GM12878 (cell line): ENCODE data around the gene EPHA2. TPM values are rescaled to one million over a fixed set of nuclear protein-coding genes. Genes with fewer than 3 reads are reported as not detected.

Experiments used
- ATAC-seq: fragments of 200-7000 bp; cut with Tn5 transposase; 3 replicates; pipeline ENCODE4 v1.9.1; 2020; ENCODE audit warnings: mild to moderate bottlenecking, moderate library complexity
- BruUV-seq: library from RNA; stranded (reverse); fragments of 400-500 nt; replicated peaks from 2 replicates; lab custom pipeline; 2021; lab: Mats Ljungman, UMichigan
- CTCF ChIA-PET: fragments of 300-600 bp; sonication (Branson Sonifier 250); formaldehyde crosslinking; extraction: SDS; loops from one replicate; lab custom pipeline; 2021; ENCODE audit warnings: inconsistent platforms; lab: Yijun Ruan, JAX
- POLR2A ChIA-PET: fragments of 350-600 bp; formaldehyde crosslinking; extraction: SDS; loops from one replicate; lab custom pipeline; 2021; ENCODE audit warnings: inconsistent platforms; lab: Charles Lee
- RAD21 ChIA-PET: fragments of 300-600 bp; sonication (Branson Sonifier 250); formaldehyde crosslinking; loops from one replicate; lab custom pipeline; 2023; ENCODE audit warnings: antibody characterized with exemption; ENCODE audit not compliant: unreplicated experiment; lab: Charles Lee
- SMC1A ChIA-PET: fragments of 300-600 bp; sonication (Branson Sonifier 250); formaldehyde crosslinking; loops from one replicate; lab custom pipeline; 2023; ENCODE audit not compliant: unreplicated experiment, uncharacterized antibody; lab: Charles Lee
- DNase-seq: peaks from one replicate; pipeline ENCODE4 v3.0.0-alpha.2; 2011; ENCODE audit warnings: low read depth, low spot score
- FAIRE-seq: peaks from 3 replicates; lab custom pipeline; 2011; peaks lifted over from hg19 to GRCh38; lab: Jason Lieb, UNC
- H2AFZ ChIP-seq: 2 replicates; pipeline ENCODE4 v1.6.0; 2011; ENCODE audit warnings: low read depth, low read length, control low read depth; ENCODE audit not compliant: control insufficient read depth
- H3K27ac ChIP-seq: 2 replicates; pipeline ENCODE4 v1.5.1; 2011; ENCODE audit warnings: control low read depth; ENCODE audit not compliant: control insufficient read depth, insufficient read depth
- H3K27me3 ChIP-seq, 2 experiments: replicated peaks in 1 of 2; 2 replicates each; pipeline versions ENCODE4 v1.6.0 to v1.6.1; 2011; ENCODE audit warnings: low read length in 1 of 2; ENCODE audit not compliant: control insufficient read depth in 2 of 2, insufficient read depth in 2 of 2
- H3K36me3 ChIP-seq, 2 experiments: 2 replicates each; pipeline ENCODE4 v1.5.1; 2011; ENCODE audit warnings: low read length in 1 of 2; ENCODE audit not compliant: control insufficient read depth in 2 of 2, insufficient read depth in 2 of 2
- H3K4me1 ChIP-seq: 2 replicates; pipeline ENCODE4 v1.6.1; 2011; ENCODE audit warnings: mild to moderate bottlenecking, low read length, moderate library complexity, mixed read lengths; ENCODE audit not compliant: control insufficient read depth, insufficient read depth
- H3K4me2 ChIP-seq: 2 replicates; pipeline ENCODE4 v1.6.0; 2011; ENCODE audit warnings: control low read depth; ENCODE audit not compliant: control insufficient read depth, insufficient read depth
- H3K4me3 ChIP-seq: fragments of 200-600 bp; sonication (generic); 2 replicates; pipeline ENCODE4 v1.5.1; 2016
- H3K79me2 ChIP-seq: 2 replicates; pipeline ENCODE4 v1.6.0; 2011; ENCODE audit warnings: low read length; ENCODE audit not compliant: control insufficient read depth, insufficient read depth
- H3K9ac ChIP-seq: 2 replicates; pipeline ENCODE4 v1.8.0; 2011; ENCODE audit warnings: low read length, control low read depth, mixed read lengths; ENCODE audit not compliant: control insufficient read depth, insufficient read depth
- H3K9me3 ChIP-seq: replicated peaks from 3 replicates; pipeline ENCODE4 v1.5.1; 2011; ENCODE audit warnings: mild to moderate bottlenecking, low read length; ENCODE audit not compliant: control insufficient read depth, insufficient read depth
- H4K20me1 ChIP-seq: 2 replicates; pipeline ENCODE4 v1.6.0; 2011; ENCODE audit not compliant: control insufficient read depth, insufficient read depth
- CBX3 ChIP-seq: fragments of 200-600 bp; sonication (generic); IDR thresholded peaks from 2 replicates; pipeline ENCODE4 v1.6.1; 2016; ENCODE audit warnings: low read depth, borderline replicate concordance
- CEBPZ ChIP-seq: fragments of 150-350 bp; IDR thresholded peaks from 2 replicates; pipeline ENCODE4 v1.6.1; 2016; ENCODE audit warnings: low read depth, low read length
- E2F4 ChIP-seq: IDR thresholded peaks from 2 replicates; pipeline ENCODE4 v1.6.1; 2012; ENCODE audit warnings: low read depth, low read length, improper control_type of control experiment
- MEF2B ChIP-seq: fragments of 450-650 bp; IDR thresholded peaks from 2 replicates; pipeline ENCODE4 v1.6.1; 2018; ENCODE audit warnings: mild to moderate bottlenecking, moderate library complexity; ENCODE audit not compliant: partially characterized antibody, poor library complexity, severe bottlenecking
- NFIC ChIP-seq: IDR thresholded peaks from 2 replicates; pipeline ENCODE4 v1.6.1; 2012; ENCODE audit warnings: low read depth, mild to moderate bottlenecking, inconsistent platforms, low read length, moderate library complexity
- NKRF ChIP-seq: fragments of 450-650 bp; conservative IDR thresholded peaks from 2 replicates; pipeline ENCODE4 v1.6.1; 2017; ENCODE audit warnings: mild to moderate bottlenecking, moderate library complexity
- STAT1 ChIP-seq: fragments of 450-650 bp; conservative IDR thresholded peaks from 2 replicates; pipeline ENCODE4 v1.6.1; 2014; ENCODE audit warnings: antibody characterized with exemption, mild to moderate bottlenecking
- WGBS: methylation state at CpG from one replicate; pipeline ENCODE4 v1.1.6; 2016; ENCODE audit warnings: low lambda C conversion rate; ENCODE audit not compliant: insufficient replicate concordance, insufficient coverage; ENCODE audit errors: missing lambda C conversion rate; 5-methylcytosine and 5-hydroxymethylcytosine counted together
- in situ Hi-C: fragments of 300-500 bp; cut with MboI; formaldehyde crosslinking; loops from 9 replicates; pipeline ENCODE4 v1.14.3; 2018; ENCODE audit warnings: mixed read lengths
- intact Hi-C: fragments of 100-400 bp; cut with micrococcal nuclease; formaldehyde crosslinking; loops from one replicate; pipeline ENCODE4 v1.14.2; 2022; ENCODE audit not compliant: unreplicated experiment
- polyA plus RNA-seq, 11 experiments: library from polyadenylated mRNA; depleted of rRNA in 4 of 11; unstranded in 6 of 11; stranded (reverse) in 5 of 11; fragments of >200 nt; fragmentation: Nextera tagmentation in 4 of 11; fragmentation: Illumina TruSeq in 1 of 11; extraction: Ambion mirVana in 4 of 11; extraction: Trizol in 1 of 11; gene quantifications; 1 replicate in 1 of 11; 2 replicates in 10 of 11; pipeline versions ENCODE4 v1.2.1 to v1.2.3, GENCODE V29; 2011 to 2016; ENCODE audit warnings: inconsistent platforms in 2 of 11, missing spikeins in 2 of 11, low read depth in 1 of 11
- total RNA-seq, 4 experiments: library from RNA; depleted of rRNA in 3 of 4; stranded (reverse); fragments of >200 nt in 3 of 4; fragmentation: Illumina TruSeq in 1 of 4; extraction: Trizol in 1 of 4; gene quantifications; 2 replicates each; pipeline versions ENCODE4 v1.2.1 to v1.2.3, GENCODE V29; 2013 to 2021

EPHA2 gene
- total and polyA plus RNA-seq, 10 of the 15 experiments (the other 5 are each of a cell fraction or from before 2014, with no cell fraction given), result 0.04 to 0.51 (median 0.23) TPM; not detected in 2

- intact Hi-C loops, result no loop called here
- H3K4me3 ChIP-seq, result no peak overlapping the region
- no peak for ATAC-seq
- no peaks in the 10 kb centered on the region; a peak in 1 of 4 replicates for H3K27me3 ChIP-seq
- BruUV-seq, result no TSS peak
- no peaks in the 10 kb centered on the region for H3K9me3 ChIP-seq
- POLR2A ChIA-PET, result no interaction called here
- 28% methylated on average over 9 of the region's 15 CpGs for WGBS
- H2AFZ ChIP-seq, result no peak overlapping the region
- CTCF ChIA-PET, result interaction anchor here (1.1 kb wide), 1 partner anchor 92 kb away, joined by 4 read pairs; no protein-coding TSS in a partner anchor
- no peak for FAIRE-seq
- H3K36me3 ChIP-seq, result no peaks in the 10 kb centered on the region
- no peak for TF ChIP-seq STAT1
- TF ChIP-seq CBX3, result no peak
- no peak for TF ChIP-seq E2F4
- no peak for TF ChIP-seq MEF2B
- no peak for TF ChIP-seq CEBPZ
- no peak for TF ChIP-seq NFIC
- TF ChIP-seq NKRF, result no peak
- H3K27ac ChIP-seq, result no peak overlapping the region
- no peak for DNase-seq
- SMC1A ChIA-PET, result no interaction called here
- RAD21 ChIA-PET, result no interaction called here
- H3K9ac ChIP-seq, result no peak overlapping the region
- no peaks in the 10 kb centered on the region for H3K79me2 ChIP-seq
- H3K4me2 ChIP-seq, result no peak overlapping the region
- no peaks in the 10 kb centered on the region for H4K20me1 ChIP-seq
- H3K4me1 ChIP-seq, result no peaks in the 10 kb centered on the region
- in situ Hi-C loops, result no loop called here
These were observed 16.5 kb upstream of the EPHA2 start for GRCh38 chr1:16172218-16172830.
